GM18909 (cell line): ENCODE data around the gene PAOX.
A peak's percentile ranks its signal among the peaks of the same experiment; 100 is the strongest.
"Not testable (repeated sequence)": the region's sequence is repeated elsewhere in the genome, so short reads cannot be mapped to it uniquely, and the experiment has no call there.

Experiments used
- ATAC-seq: cut with Tn5 transposase; IDR thresholded peaks from one replicate; pipeline ENCODE4 v1.9.1; 2021; ENCODE audit warnings: mild to moderate bottlenecking; ENCODE audit not compliant: unreplicated experiment, poor library complexity

PAOX gene

GRCh38 chr10:133379801-133380666 is 972 bp downstream of the PAOX start:
- ATAC-seq = peak; percentile 17

GRCh38 chr10:133381036-133381435 is 2.0 kb downstream of the PAOX start:
- ATAC-seq = no peak

GRCh38 chr10:133383551-133383950 is 4.5 kb downstream of the PAOX start:
- no peak for ATAC-seq

- ATAC-seq = no peak
Observed at GRCh38 chr10:133384071-133384470, 5.0 kb downstream of the PAOX start.

- no peak for ATAC-seq
Observed at GRCh38 chr10:133385214-133385613, 6.2 kb downstream of the PAOX start.

GRCh38 chr10:133386951-133387350 is 7.9 kb downstream of the PAOX start:
- not testable (repeated sequence) for ATAC-seq

GRCh38 chr10:133388236-133388972 is 9.3 kb downstream of the PAOX start:
- peak; percentile 2 for ATAC-seq

GRCh38 chr10:133388973-133389818 is 10.1 kb downstream of the PAOX start:
- peak; percentile 85 for ATAC-seq

GRCh38 chr10:133390597-133391248 is 11.7 kb downstream of the PAOX start:
- no peak for ATAC-seq

GRCh38 chr10:133391249-133391635 is 12.2 kb downstream of the PAOX start:
- ATAC-seq = no peak

- no peak for ATAC-seq
Observed at GRCh38 chr10:133391761-133392518, 12.9 kb downstream of the PAOX start.

GRCh38 chr10:133393401-133394063 is 14.5 kb downstream of the PAOX start:
- no peak for ATAC-seq

GRCh38 chr10:133394064-133394663 is 15.1 kb downstream of the PAOX start, which contains the start of gene MTG1:
MTG1 (plus strand) TSS chr10:133394157; CDS start chr10:133394221, 64 bp downstream.
- ATAC-seq = peak; percentile 65

- ATAC-seq = no peak
Observed at GRCh38 chr10:133394801-133395221, 15.7 kb downstream of the PAOX start.

- no peak for ATAC-seq
Observed at GRCh38 chr10:133396035-133396624, 17.1 kb downstream of the PAOX start.

- no peak for ATAC-seq
Observed at GRCh38 chr10:133397938-133398337, 18.9 kb downstream of the PAOX start.

GRCh38 chr10:133399123-133399601 is 20.1 kb downstream of the PAOX start:
- no peak for ATAC-seq
